Stimulated activated CD8-positive, alpha-beta memory T cell treated with anti-CD3 and anti-CD28 coated beads, Interleukin-12 subunit alpha, Interleukin-12 subunit beta, amount 100 ng/mL, for 1 hour (primary cell): ENCODE data around the gene SWSAP1.
"Not testable (repeated sequence)": the region's sequence is repeated elsewhere in the genome, so short reads cannot be mapped to it uniquely, and the experiment has no call there.

ENCODE experiments used
- DNase-seq: peaks from one replicate; pipeline ENCODE4 v3.0.0-alpha.2; 2020; ENCODE audit warnings: low read depth

SWSAP1 gene, protein sequence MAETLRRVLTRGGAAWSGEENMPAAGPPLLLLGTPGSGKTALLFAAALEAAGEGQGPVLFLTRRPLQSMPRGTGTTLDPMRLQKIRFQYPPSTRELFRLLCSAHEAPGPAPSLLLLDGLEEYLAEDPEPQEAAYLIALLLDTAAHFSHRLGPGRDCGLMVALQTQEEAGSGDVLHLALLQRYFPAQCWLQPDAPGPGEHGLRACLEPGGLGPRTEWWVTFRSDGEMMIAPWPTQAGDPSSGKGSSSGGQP

DNA sequence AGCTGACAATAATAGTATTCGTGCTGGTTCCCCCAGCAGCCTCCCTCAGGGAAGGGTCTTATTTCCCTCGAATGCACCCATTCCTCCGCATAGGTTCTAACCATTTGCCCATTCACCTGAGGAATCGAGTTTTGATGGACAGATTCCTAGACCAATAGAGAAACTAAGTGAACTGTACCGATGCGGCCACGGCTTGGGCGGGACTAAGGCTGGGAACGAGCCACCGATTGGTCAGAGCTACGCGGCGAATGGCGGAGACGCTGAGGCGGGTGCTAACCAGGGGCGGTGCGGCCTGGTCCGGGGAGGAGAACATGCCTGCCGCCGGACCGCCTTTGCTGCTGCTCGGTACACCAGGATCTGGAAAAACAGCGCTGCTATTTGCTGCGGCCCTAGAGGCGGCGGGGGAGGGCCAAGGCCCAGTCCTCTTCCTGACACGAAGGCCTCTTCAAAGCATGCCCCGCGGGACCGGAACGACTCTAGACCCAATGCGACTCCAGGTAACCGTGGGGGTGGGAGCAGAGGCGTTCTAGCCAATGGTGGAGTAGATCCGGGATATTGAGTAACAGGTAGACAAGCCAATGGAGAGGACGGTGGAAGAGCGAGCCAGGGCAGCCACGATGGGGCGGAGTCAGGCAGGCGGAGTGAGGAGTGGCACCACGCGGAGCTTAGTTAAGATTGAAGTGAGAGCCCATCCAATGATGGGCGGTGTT lies at the start of gene SWSAP1:
Gene SWSAP1 (plus strand): TSS at position 234 of the 710 bp plus-strand sequence. CDS start 15 bp downstream, at position 249.
- peak; percentile 92 for DNase-seq

DNA sequence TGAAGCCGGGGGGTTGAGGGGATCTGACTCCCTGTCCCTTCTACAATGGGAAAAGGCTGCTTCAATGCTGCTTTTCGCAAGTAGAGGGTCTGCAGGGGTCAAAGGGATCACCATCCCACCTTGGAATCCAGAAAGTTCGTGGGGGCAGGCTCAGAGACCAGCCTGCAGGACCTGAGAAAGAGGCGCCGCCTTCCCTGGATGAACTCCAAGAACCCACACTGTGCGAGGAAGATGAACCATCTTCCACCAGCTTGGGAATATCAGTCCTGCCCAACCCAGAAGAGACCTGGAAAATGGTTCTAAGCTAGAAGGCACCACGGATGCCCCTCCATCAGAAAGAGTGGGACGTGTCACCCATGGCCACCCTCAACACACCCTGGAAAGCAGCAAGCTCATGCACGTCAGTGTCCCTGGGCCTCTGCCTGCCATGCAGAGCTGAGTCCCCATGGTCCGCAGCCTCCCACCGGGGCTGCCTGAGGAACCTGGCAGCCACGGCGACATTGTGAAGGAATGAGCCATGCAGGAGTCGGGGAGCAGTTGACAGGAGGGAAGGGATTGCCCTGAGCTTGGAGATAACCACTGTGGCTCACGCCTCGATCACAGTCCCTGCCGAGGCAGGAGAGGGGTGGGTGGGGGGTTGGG lies 49.6 kb upstream of the SWSAP1 start:
- no peak for DNase-seq

DNA sequence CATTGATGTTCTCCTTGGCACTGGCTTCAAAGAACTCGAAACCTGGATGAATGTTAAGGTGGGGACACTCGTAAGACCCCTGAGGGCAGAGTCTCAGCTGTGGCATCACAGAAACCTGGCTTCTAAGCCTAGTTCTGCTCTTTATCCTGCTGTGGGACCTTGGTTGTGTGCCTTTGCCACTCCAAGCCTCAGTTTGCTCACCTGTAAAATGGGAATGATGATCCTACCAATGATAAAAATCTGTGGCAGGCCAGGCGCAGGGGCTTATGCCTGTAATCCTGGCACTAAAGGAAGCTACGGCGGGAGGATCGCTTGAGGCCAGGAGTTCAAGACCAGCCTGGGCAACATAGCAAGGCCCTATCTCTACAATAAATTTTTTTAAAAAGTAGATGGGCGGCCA lies 48.9 kb upstream of the SWSAP1 start:
- DNase-seq, result no peak

DNA sequence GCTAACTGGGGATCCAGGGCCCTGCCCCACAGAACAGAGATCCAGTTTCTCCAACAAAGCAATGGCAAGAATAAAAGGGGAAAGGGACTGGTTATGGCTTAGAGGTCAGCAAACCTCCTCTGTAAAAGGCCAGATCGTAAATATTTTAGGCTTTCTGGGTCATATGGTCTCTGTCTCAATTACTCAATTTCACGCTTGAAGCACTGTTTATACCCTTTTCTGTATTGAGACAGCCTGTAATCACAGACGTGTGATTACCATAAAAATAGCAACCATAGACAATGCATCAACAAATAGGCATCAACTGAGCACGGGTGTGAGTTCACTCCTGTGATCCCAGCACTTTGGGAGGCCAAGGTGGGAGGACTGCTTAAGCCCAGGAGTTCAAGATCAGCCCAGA lies 44.3 kb upstream of the SWSAP1 start:
- DNase-seq, result no peak

DNA sequence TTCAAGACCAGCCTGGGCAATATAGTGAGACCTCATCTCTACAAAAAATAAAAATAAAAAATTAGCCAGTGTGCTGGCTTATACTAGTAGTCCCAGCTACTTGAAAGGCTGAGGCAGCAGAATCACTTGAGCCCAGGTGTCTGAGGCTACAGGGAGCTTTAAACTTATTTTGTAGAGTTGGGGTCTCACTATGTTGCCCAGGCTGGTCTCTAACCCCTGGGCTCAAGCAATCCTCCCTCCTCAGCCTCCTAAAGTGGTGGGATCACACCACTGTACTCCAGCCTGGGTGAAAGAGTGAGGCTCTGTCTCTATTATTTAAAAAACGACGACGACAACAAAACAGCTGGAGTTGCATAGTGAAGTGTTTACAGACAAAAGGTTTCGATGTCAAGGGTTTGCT lies 43.0 kb upstream of the SWSAP1 start:
- DNase-seq, result no peak

DNA sequence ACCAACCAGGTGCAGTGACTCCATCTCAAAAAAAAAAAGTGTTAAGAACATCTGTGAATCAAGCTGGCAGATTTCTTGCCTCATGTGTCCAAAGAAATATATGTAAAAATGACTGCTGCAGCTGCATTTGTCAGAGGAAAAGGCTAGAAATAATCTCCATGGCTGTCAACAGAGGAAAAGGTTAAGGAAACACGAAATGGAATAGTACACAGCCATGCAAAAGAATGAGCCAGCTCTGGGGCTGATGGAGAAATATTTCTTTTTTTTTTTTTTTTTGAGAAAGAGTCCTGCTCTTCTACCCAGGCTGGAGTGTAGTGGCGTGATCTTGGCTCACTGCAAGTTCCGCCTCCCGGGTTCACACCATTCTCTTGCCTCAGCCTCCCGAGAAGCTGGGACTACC lies 41.6 kb upstream of the SWSAP1 start:
- no peak for DNase-seq

DNA sequence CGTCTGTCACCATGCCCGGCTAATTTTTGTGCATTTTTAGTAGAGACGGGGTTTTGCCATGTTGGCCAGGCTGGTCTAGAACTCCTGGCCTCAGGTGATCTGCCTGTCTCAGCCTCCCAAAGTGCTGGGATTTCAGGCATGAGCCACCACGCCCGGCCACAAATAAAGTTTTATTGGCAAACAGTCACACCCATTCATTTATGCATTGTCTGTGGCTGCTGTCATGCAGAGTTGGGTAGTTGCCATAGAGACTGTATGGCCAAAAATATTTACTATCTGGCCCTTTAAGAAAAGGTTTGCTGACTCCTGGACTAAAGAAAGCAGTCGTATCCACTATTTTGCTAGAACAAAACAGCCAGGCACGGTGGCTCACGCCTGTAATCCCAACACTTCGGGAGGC lies 40.6 kb upstream of the SWSAP1 start:
- not testable (repeated sequence) for DNase-seq

DNA sequence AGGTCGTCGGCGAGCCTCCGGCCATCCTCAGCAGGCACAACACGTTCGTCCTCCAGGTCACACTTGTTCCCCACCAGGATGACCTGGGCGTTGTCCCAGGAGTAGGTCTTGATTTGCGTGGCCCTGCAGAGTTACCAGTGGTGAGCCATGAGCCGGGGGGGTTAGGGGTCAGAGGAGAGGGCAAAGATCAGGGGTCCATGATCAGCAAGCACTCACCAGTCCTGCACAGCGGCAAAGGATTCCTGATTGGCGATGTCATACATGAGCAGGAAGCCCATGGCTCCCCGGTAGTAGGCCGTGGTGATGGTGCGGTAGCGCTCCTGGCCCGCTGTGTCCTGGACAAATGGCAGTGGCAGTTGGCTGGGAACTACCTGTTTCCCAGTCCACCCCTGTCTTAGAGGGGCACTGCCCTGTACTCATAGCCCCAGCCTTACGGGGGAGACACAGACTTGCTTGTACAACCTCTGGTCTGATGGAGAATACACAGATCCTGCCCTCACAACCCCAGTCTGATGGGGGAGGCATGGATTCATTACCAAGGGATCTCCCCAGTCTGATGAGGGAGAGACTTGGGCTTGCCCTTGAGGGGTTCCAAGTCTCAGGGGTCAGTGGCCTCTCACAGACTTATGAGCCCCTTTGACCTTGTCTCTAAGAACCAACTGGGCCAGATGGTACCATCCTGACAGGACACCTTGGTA lies 38.9 kb upstream of the SWSAP1 start:
- DNase-seq, result no peak

DNA sequence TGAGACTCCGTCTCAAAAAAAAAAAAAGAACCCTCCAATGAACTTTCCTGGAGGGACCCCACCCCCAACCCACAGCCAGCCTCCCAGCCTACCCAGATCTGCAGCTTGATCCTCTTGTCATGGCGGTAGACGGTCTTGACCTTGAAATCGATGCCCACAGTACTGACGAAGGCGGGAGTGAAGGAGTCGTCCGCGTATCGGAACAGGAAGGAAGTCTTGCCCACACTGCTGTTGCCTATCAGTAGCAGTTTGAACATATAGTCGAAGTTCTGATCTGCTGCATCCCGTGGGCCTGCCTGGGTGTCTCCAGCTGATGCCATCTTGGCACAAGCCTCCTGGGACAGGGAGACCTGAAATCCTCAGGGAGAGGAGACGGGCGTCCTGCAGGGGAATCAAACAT lies 37.4 kb upstream of the SWSAP1 start:
- no peak for DNase-seq

DNA sequence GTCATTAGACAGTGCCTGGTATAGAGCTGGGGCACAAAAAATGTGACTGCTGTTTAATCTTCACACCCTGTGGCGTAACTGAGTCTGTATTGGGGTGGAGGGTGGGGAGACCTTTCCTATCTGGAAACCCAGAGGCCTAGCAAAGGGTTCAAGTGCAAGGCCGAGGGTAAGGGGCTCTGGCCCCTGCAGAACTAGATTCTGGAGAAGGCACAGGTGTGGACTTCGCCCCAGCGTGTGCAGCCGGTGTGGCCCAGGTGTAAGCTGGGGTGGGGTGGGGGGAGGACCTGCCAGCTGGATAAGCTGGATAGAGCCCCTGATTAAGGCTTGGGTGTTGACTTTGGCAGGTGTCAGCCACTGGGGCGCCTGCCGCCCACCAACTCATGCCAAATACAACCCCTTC lies 36.3 kb upstream of the SWSAP1 start:
- no peak for DNase-seq

DNA sequence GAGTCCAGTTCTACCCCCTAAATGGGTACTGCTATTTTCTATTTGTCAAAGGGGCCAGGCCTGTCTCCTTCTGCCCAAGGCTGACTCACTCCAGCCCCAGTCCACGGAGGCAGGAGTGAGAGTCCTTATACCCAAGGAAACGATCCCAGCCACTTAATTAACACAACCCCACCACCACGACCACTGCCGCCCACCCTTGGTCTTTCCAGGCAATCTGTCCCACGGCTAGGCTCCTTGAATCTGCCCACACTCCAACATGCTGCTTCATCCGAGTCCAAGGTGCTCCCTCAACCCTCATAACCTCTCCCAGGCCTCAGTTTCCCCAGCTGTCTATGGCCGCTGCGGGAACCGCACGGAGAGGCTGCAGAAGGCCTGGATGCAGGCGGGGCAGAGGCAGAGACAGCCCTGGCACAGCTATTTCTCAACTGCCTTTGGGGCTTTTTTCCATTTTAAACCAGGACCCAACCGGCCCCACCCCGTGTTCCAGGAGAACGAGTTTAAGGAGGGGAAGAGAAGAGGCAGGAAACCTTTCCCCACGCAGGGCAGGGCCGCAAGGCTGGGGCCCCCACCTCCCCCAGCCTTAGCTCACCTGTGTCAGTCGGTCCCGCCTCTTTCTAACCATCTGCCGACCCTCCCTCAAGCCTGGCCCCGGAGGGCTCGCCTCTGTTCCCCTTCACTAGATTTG lies 35.8 kb upstream of the SWSAP1 start:
- DNase-seq, result no peak

DNA sequence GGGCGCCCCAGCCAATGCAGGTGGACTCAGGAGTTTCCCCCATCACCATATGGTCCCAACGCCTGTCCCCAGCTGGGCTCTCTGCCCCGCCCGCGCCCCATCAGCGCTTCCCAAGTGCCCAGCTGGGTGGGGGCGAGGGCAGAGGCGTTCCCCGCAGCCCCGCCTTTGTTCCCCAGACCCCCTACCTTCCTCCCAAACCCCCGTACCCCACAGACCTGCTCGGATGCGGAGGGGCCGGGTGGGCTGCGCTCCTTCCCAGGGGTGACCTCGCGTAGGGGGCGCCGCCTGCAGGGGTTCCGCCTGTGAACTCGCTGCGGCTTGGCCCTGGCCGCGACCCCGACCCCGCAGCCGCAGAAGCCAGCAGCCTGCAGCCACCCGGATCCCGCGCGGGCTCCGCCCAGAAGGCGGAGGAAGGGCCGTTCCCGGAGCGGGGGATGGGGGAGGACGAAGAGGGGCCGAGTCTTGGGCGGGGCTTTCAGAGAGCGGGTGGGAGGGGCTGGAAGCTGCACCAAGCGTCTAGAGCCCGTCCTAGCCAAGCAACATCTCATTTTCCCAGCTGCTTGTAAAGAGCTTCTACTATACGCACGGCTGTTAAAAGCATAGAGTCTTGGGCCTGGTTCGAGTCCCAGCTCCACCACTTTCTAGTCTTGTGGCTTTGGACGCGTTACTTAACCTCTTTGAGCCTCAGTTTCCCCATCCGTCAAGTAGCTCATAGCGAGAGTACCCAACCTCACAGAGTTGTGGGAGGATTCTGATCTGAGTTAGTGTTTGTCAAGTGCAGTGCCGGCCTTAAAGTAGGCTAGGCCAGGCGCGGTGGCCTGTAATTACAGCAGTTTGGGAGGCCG lies 35.0 kb upstream of the SWSAP1 start, which contains the start of gene RAB3D:
Gene RAB3D (minus strand): TSS at position 404 of the 845 bp plus-strand sequence. CDS start 2,258 bp downstream, outside the sequence.
- peak; percentile 59 for DNase-seq

DNA sequence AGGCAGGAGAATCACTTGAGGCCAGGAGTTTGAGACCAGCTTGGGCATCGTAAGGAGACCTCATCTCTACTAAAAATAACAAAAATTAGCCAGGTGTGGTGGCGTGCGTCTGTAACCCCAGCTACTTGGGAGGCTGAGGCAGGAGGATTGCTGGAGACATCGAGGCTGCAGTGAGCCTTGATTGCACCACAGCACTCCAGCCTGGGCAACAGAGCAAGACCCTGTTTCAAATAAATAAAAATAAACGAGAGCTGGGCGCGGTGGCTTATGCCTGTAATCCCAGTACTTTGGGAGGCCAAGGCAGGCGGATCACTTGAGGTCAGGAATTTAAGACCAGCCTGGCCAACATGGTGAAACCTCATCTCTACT lies 34.4 kb upstream of the SWSAP1 start:
- not testable (repeated sequence) for DNase-seq

DNA sequence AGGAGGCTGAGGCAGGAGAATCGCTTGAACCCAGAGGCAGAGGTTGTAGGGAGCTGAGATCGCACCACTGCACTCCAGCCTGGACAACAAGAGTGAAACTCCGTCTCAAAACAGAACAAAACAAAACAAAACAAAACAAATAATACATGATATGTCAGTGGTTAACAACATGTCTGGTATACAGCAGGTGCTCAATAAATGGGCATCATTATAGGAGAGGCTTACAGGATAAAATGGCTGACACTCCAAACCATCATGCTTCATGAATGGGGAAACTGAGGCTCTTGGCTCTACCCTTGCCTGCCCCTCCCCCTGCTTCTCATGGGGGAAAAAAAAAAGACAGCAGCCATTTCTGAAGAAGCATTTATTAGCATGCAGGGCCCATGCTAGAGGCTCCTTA lies 32.0 kb upstream of the SWSAP1 start:
- no peak for DNase-seq

DNA sequence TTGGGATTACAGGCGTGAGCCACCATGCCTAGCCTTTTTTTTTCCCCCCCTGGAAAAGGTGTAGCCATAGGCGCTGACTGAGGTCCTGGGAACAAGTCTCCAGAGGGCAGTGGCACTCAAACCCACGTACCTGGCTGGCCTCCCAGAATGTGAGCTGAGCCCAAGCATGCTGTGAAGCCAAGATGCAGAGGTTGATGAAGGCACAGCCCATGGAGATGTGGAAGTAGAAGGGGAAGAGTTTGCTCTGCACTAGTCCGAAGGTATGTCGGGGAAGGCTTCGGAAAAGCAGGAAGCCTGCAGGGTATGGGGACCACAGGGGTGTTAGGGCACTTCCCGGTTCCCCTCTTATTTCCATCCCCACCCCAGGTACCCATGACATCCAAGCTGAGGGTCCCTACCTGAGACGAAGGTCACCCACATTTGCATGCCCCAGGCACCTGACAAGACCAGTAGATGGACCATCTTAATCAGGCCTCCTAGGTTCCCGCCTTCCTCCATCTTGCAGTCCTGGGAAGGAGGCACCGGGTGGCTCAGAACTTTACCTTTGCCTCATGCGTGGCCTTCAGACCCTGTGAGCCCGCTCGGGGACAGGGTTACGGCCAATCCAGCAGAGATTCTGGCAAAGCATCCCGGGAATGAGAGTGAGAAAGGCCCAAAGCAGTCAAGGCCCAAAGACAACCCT lies 29.2 kb upstream of the SWSAP1 start:
- no peak for DNase-seq

DNA sequence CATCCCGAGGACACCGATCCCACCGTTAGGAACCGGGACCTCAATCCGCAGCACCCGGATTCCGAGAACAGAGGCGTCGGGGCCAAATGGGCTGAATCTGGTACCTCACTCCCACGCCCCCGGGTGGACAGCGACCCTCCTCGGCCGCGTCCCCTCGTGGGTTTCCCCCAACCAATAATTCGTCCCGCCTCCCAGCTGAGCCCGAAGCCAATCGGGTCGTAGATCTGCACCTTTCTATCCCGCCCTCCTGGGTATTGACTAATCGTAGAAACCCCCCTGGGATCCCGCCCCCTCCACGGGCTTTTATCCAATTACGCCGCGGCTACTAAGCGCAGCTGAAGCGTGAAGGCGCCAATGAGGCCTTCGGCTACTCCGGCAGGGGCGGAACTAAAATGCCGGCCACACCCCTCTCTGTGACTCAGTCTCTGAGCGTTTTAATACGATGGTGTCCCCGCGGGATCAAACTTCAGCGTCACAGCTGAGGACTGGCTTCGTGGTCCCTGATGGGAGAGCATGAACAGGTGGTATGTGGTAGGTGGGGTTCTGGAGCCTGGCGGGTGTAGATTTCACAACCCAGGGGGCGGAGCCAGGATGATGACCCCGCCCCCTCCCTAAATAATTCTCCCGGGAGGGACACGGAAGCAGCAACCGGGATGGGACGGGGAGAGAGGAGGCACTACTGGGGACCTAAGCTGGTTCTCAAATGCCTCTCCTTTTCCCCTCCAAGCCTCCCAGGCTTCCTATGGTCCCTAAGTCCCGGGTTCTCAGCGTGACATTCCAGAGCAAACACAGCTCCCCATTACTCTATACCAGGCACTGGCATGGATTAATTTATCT lies 28.1 kb upstream of the SWSAP1 start, which contains the start of the genes CCDC159 and TMEM205:
Gene CCDC159 (plus strand): TSS at position 416 of the 837 bp plus-strand sequence. CDS start 88 bp downstream, at position 504.
Gene TMEM205 (minus strand): TSS at position 165 of the 837 bp plus-strand sequence. CDS start 649 bp downstream, outside the sequence.
- DNase-seq, result peak; percentile 98

DNA sequence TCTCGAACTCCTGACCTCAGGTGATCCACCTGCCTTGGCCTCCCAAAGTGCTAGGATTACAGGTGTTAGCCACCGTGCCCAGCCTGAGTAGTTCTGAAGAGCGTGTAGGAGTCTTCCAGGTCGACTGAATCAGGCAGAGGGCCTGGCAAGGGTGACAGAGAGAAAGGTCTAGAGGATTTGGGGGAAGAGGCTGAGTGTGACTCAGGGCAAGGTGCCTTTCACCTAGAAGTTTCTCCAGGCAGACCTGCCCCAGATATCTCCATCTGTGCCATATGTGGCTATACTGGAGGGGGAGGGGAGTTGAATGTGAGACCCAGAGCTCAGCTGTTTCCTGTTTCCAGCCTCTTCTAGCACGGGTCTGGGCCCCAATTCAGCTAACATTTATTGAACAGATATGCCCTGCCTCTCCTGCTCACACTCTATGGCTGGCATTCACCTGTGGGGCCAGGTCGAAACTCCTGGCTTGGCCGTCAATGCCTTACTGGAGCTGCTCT lies 26.9 kb upstream of the SWSAP1 start:
- DNase-seq, result no peak

DNA sequence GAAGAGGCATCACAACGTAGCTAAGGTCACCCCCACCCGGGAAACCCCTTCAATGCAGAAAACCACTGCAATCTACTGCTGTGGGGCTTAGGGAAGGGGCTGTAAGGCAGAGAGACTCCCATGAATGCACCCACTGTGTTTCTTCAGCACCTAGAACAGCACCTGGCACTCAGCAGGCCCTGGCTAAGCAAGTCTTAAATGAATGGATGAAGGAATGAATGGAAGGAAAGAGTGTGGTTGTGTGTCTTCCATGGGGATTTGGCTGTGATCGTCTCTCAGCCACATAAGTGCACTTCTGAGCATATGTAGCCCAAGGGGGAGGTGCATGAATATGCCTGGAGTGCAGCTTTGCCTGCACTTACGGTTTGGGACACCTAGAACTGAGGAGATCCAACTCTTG lies 25.3 kb upstream of the SWSAP1 start:
- no peak for DNase-seq

DNA sequence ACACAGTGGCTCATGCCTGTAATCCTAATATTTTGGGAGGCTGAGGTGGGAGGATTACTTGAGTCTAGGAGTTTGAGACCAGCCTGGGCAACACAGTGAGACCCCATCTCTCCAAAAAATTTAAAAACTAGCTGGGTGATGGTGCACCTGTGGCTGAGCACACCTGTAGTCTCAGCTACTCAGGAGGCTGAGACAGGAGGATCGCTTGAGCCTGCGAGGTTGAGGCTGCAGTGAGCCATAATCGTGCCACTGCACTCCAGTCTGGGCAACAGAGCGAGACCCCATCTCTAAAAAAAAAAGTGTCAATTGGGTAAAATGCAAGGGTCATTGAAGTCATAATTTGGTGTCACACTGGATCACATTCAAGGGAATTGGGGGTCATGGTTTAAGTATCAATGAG lies 20.4 kb upstream of the SWSAP1 start:
- DNase-seq, result not testable (repeated sequence)
